Caco-2 (cell line): ENCODE measurements around the gene RCC2. TPM values are rescaled to one million over a fixed set of nuclear protein-coding genes. Genes with fewer than 3 reads are reported as not detected.

Experiments used
- BruUV-seq: library from RNA; stranded (reverse); fragments of 400-500 nt; replicated peaks from 2 replicates; lab custom pipeline; 2021; lab: Mats Ljungman, UMichigan
- CTCF ChIA-PET: fragments of 300-600 bp; sonication (Branson Sonifier 250); formaldehyde crosslinking; loops from one replicate; lab custom pipeline; 2022; ENCODE audit warnings: antibody characterized with exemption; lab: Charles Lee
- POLR2A ChIA-PET: fragments of 300-600 bp; sonication (Branson Sonifier 250); formaldehyde crosslinking; loops from one replicate; lab custom pipeline; 2022; ENCODE audit warnings: antibody characterized with exemption; lab: Charles Lee
- DNase-seq, 2 experiments: peaks; one replicate each; pipeline versions ENCODE4 v3.0.0 to v3.0.0-alpha.2; 2020 to 2022
- H3K27me3 ChIP-seq: replicated peaks from 2 replicates; pipeline ENCODE4 v1.6.0; 2011; ENCODE audit warnings: low read length; ENCODE audit not compliant: control insufficient read depth, insufficient read depth
- H3K36me3 ChIP-seq: 2 replicates; pipeline ENCODE4 v1.5.1; 2011; ENCODE audit warnings: low read length; ENCODE audit not compliant: control insufficient read depth, insufficient read depth
- H3K4me1 ChIP-seq: fragments of 250-450 bp; sonication (Bioruptor Pico); 2 replicates; pipeline ENCODE4 v1.5.1; 2020; ENCODE audit warnings: mild to moderate bottlenecking
- H3K4me3 ChIP-seq: 2 replicates; pipeline ENCODE4 v1.5.1; 2011; ENCODE audit warnings: low read depth, mild to moderate bottlenecking, control low read depth, low read length
- H3K9me3 ChIP-seq: fragments of 250-450 bp; sonication (Bioruptor Pico); 2 replicates; pipeline ENCODE4 v1.5.1; 2020; ENCODE audit warnings: mild to moderate bottlenecking, moderate library complexity
- H3K27ac Mint-ChIP-seq: one replicate; pipeline ENCODE4 v1.8.0; 2022; ENCODE audit warnings: mixed read lengths; ENCODE audit not compliant: unreplicated experiment
- H3K27me3 Mint-ChIP-seq: one replicate; pipeline ENCODE4 v1.8.0; 2022; ENCODE audit warnings: mixed read lengths; ENCODE audit not compliant: insufficient read depth, unreplicated experiment
- H3K36me3 Mint-ChIP-seq: one replicate; pipeline ENCODE4 v1.8.0; 2022; ENCODE audit warnings: mild to moderate bottlenecking, mixed read lengths; ENCODE audit not compliant: insufficient read depth, unreplicated experiment
- H3K4me1 Mint-ChIP-seq: one replicate; pipeline ENCODE4 v1.8.0; 2022; ENCODE audit warnings: low read depth, mixed read lengths; ENCODE audit not compliant: unreplicated experiment
- H3K4me3 Mint-ChIP-seq: one replicate; pipeline ENCODE4 v1.8.0; 2022; ENCODE audit warnings: mild to moderate bottlenecking, moderate library complexity, mixed read lengths; ENCODE audit not compliant: unreplicated experiment
- H3K9me3 Mint-ChIP-seq: one replicate; pipeline ENCODE4 v1.8.0; 2022; ENCODE audit warnings: mixed read lengths; ENCODE audit not compliant: unreplicated experiment
- CTCF ChIP-seq, 2 experiments: fragments of 200-600 bp in 1 of 2; IDR thresholded peaks; 1 replicate in 1 of 2; 2 replicates in 1 of 2; pipeline versions ENCODE4 v1.5.1 to v1.8.0; 2011 to 2022; ENCODE audit warnings: antibody characterized with exemption in 1 of 2, control low read depth in 1 of 2, inconsistent platforms in 1 of 2, low read depth in 1 of 2, low read length in 1 of 2, mild to moderate bottlenecking in 1 of 2, moderate library complexity in 1 of 2; ENCODE audit not compliant: insufficient read depth in 1 of 2, severe bottlenecking in 1 of 2, unreplicated experiment in 1 of 2
- intact Hi-C: fragments of 100-400 bp; cut with micrococcal nuclease; formaldehyde crosslinking; loops from one replicate; pipeline ENCODE4 v1.10.0; 2022; ENCODE audit not compliant: unreplicated experiment
- total RNA-seq: library from RNA; stranded (reverse); gene quantifications from 2 replicates; pipeline ENCODE4 v1.2.3, GENCODE V29; 2022

The RCC2 gene
- total RNA-seq, 1 experiment from 2014 or later: 103 TPM

- peaks cover 1% of the 10 kb centered on the region; the same call in 1 of the 2 replicates for H3K36me3 ChIP-seq
- BruUV-seq: no TSS peak
- H3K9me3 ChIP-seq: no peaks in the 10 kb centered on the region
- Mint-ChIP-seq H3K9me3 (no peaks in the 10 kb centered on the region), H3K27me3 (no peaks in the 10 kb centered on the region), H3K36me3 (peaks cover 49% of the 10 kb centered on the region), H3K4me1 (peaks cover 16% of the 10 kb centered on the region), H3K27ac (peak overlapping the region; percentile 93), H3K4me3 (peak overlapping the region; percentile 85)
- DNase-seq: peak; percentile 53 to 55
- H3K27me3 ChIP-seq: no peaks in the 10 kb centered on the region
- CTCF ChIA-PET: interaction anchor here (0.6 to 1.5 kb wide), 3 partner anchors 39 to 731 kb away, joined by 3 to 4 read pairs (median 4); no protein-coding TSS in a partner anchor
- POLR2A ChIA-PET: interaction anchor here (0.5 to 0.6 kb wide), 2 partner anchors 421 to 555 kb away, joined by 7 to 8 read pairs; no protein-coding TSS in a partner anchor
- H3K4me1 ChIP-seq: peaks cover 21% of the 10 kb centered on the region
- intact Hi-C loops: no loop called here
- peak overlapping the region; percentile 78 for H3K4me3 ChIP-seq
- TF ChIP-seq CTCF (IDR thresholded peaks at IDR 0.05; ENCODE audit: insufficient read depth in 1 of 2, low read depth in 1 of 2, low read length in 1 of 2, severe bottlenecking in 1 of 2, unreplicated experiment in 1 of 2): no peak
These were observed 893 bp downstream of the RCC2 start for GRCh38 chr1:17438318-17439249.

- H3K9me3 ChIP-seq: no peaks in the 10 kb centered on the region
- H3K36me3 ChIP-seq: peaks cover 1% of the 10 kb centered on the region; the same call in 1 of the 2 replicates
- CTCF ChIA-PET: interaction anchor here (0.6 to 1.5 kb wide), 2 partner anchors 40 to 730 kb away, joined by 4 read pairs; no protein-coding TSS in a partner anchor
- H3K4me1 Mint-ChIP-seq: peaks cover 16% of the 10 kb centered on the region
- peaks cover 56% of the 10 kb centered on the region for H3K36me3 Mint-ChIP-seq
- no peaks in the 10 kb centered on the region for H3K27me3 Mint-ChIP-seq
- BruUV-seq: no TSS peak
- peak overlapping the region; percentile 85 for H3K4me3 Mint-ChIP-seq
- POLR2A ChIA-PET: interaction anchor here (0.6 kb wide), 1 partner anchor 420 kb away, joined by 8 read pairs; no protein-coding TSS in a partner anchor
- peaks cover 21% of the 10 kb centered on the region for H3K4me1 ChIP-seq
- no peak for TF ChIP-seq CTCF (IDR thresholded peaks at IDR 0.05; ENCODE audit: insufficient read depth in 1 of 2, low read depth in 1 of 2, low read length in 1 of 2, severe bottlenecking in 1 of 2, unreplicated experiment in 1 of 2)
- no peaks in the 10 kb centered on the region for H3K27me3 ChIP-seq
- intact Hi-C loops: no loop called here
- peak overlapping the region; percentile 78 for H3K4me3 ChIP-seq
- no peaks in the 10 kb centered on the region for H3K9me3 Mint-ChIP-seq
- DNase-seq: peak in 1 of 2 experiments; percentile 55
- no peak overlapping the region for H3K27ac Mint-ChIP-seq
These were observed 1.7 kb downstream of the RCC2 start for GRCh38 chr1:17437580-17438317.

- no peak for DNase-seq
- Mint-ChIP-seq H3K27ac (no peak overlapping the region), H3K4me3 (peak overlapping the region; percentile 58), H3K4me1 (peaks cover 16% of the 10 kb centered on the region), H3K27me3 (no peaks in the 10 kb centered on the region), H3K9me3 (no peaks in the 10 kb centered on the region), H3K36me3 (peaks cover 56% of the 10 kb centered on the region)
- no peak for TF ChIP-seq CTCF (IDR thresholded peaks at IDR 0.05; ENCODE audit: insufficient read depth in 1 of 2, low read depth in 1 of 2, low read length in 1 of 2, severe bottlenecking in 1 of 2, unreplicated experiment in 1 of 2)
- Histone ChIP-seq H3K9me3 (no peaks in the 10 kb centered on the region), H3K4me3 (peak overlapping the region; percentile 78), H3K36me3 (peaks cover 1% of the 10 kb centered on the region; the same call in 1 of the 2 replicates), H3K27me3 (no peaks in the 10 kb centered on the region), H3K4me1 (peaks cover 21% of the 10 kb centered on the region)
- no TSS peak for BruUV-seq
- intact Hi-C loops: no loop called here
- CTCF ChIA-PET: no interaction called here
- POLR2A ChIA-PET: no interaction called here
These were observed 2.3 kb downstream of the RCC2 start for GRCh38 chr1:17437260-17437579.
